PC-9 (cell line): ENCODE results near the gene SLC35D2.

Experiments used
- CTCF ChIP-seq: fragments of 200-600 bp; sonication (generic); conservative IDR thresholded peaks from 2 replicates; pipeline ENCODE4 v1.6.1; 2017; ENCODE audit warnings: mixed run types, antibody characterized with exemption, mild to moderate bottlenecking, moderate library complexity
- EZH2 ChIP-seq: fragments of 200-600 bp; sonication (generic); IDR thresholded peaks from 2 replicates; pipeline ENCODE4 v1.8.0; 2017; ENCODE audit warnings: antibody characterized with exemption, low read depth

GRCh38 chr9:96333958-96334357 is 49.6 kb downstream of the SLC35D2 start:
- TF ChIP-seq CTCF (no peak), EZH2 (no peak)
